GM12878 (cell line): ENCODE results near the gene PHLDA2. TPM values are rescaled to one million over a fixed set of nuclear protein-coding genes. Genes with fewer than 3 reads are reported as not detected.

ENCODE experiments used
- ATAC-seq: fragments of 200-7000 bp; cut with Tn5 transposase; 3 replicates; pipeline ENCODE4 v1.9.1; 2020; ENCODE audit warnings: mild to moderate bottlenecking, moderate library complexity
- BruUV-seq: library from RNA; stranded (reverse); fragments of 400-500 nt; replicated peaks from 2 replicates; lab custom pipeline; 2021; lab: Mats Ljungman, UMichigan
- CTCF ChIA-PET: fragments of 300-600 bp; sonication (Branson Sonifier 250); formaldehyde crosslinking; extraction: SDS; loops from one replicate; lab custom pipeline; 2021; ENCODE audit warnings: inconsistent platforms; lab: Yijun Ruan, JAX
- POLR2A ChIA-PET: fragments of 350-600 bp; formaldehyde crosslinking; extraction: SDS; loops from one replicate; lab custom pipeline; 2021; ENCODE audit warnings: inconsistent platforms; lab: Charles Lee
- RAD21 ChIA-PET: fragments of 300-600 bp; sonication (Branson Sonifier 250); formaldehyde crosslinking; loops from one replicate; lab custom pipeline; 2023; ENCODE audit warnings: antibody characterized with exemption; ENCODE audit not compliant: unreplicated experiment; lab: Charles Lee
- SMC1A ChIA-PET: fragments of 300-600 bp; sonication (Branson Sonifier 250); formaldehyde crosslinking; loops from one replicate; lab custom pipeline; 2023; ENCODE audit not compliant: unreplicated experiment, uncharacterized antibody; lab: Charles Lee
- DNase-seq: peaks from one replicate; pipeline ENCODE4 v3.0.0-alpha.2; 2011; ENCODE audit warnings: low read depth, low spot score
- FAIRE-seq: peaks from 3 replicates; lab custom pipeline; 2011; peaks lifted over from hg19 to GRCh38; lab: Jason Lieb, UNC
- H2AFZ ChIP-seq: 2 replicates; pipeline ENCODE4 v1.6.0; 2011; ENCODE audit warnings: low read depth, low read length, control low read depth; ENCODE audit not compliant: control insufficient read depth
- H3K27ac ChIP-seq: 2 replicates; pipeline ENCODE4 v1.5.1; 2011; ENCODE audit warnings: control low read depth; ENCODE audit not compliant: control insufficient read depth, insufficient read depth
- H3K27me3 ChIP-seq, 2 experiments: replicated peaks in 1 of 2; 2 replicates each; pipeline versions ENCODE4 v1.6.0 to v1.6.1; 2011; ENCODE audit warnings: low read length in 1 of 2; ENCODE audit not compliant: control insufficient read depth in 2 of 2, insufficient read depth in 2 of 2
- H3K36me3 ChIP-seq, 2 experiments: 2 replicates each; pipeline ENCODE4 v1.5.1; 2011; ENCODE audit warnings: low read length in 1 of 2; ENCODE audit not compliant: control insufficient read depth in 2 of 2, insufficient read depth in 2 of 2
- H3K4me1 ChIP-seq: 2 replicates; pipeline ENCODE4 v1.6.1; 2011; ENCODE audit warnings: mild to moderate bottlenecking, low read length, moderate library complexity, mixed read lengths; ENCODE audit not compliant: control insufficient read depth, insufficient read depth
- H3K4me2 ChIP-seq: 2 replicates; pipeline ENCODE4 v1.6.0; 2011; ENCODE audit warnings: control low read depth; ENCODE audit not compliant: control insufficient read depth, insufficient read depth
- H3K4me3 ChIP-seq: fragments of 200-600 bp; sonication (generic); 2 replicates; pipeline ENCODE4 v1.5.1; 2016
- H3K79me2 ChIP-seq: 2 replicates; pipeline ENCODE4 v1.6.0; 2011; ENCODE audit warnings: low read length; ENCODE audit not compliant: control insufficient read depth, insufficient read depth
- H3K9ac ChIP-seq: 2 replicates; pipeline ENCODE4 v1.8.0; 2011; ENCODE audit warnings: low read length, control low read depth, mixed read lengths; ENCODE audit not compliant: control insufficient read depth, insufficient read depth
- H3K9me3 ChIP-seq: replicated peaks from 3 replicates; pipeline ENCODE4 v1.5.1; 2011; ENCODE audit warnings: mild to moderate bottlenecking, low read length; ENCODE audit not compliant: control insufficient read depth, insufficient read depth
- H4K20me1 ChIP-seq: 2 replicates; pipeline ENCODE4 v1.6.0; 2011; ENCODE audit not compliant: control insufficient read depth, insufficient read depth
- BCL11A ChIP-seq: IDR thresholded peaks from 2 replicates; pipeline ENCODE4 v1.6.1; 2011; ENCODE audit warnings: low read depth, low read length
- CEBPB ChIP-seq, 2 experiments: fragments of 150-350 bp in 1 of 2; IDR thresholded peaks; 2 replicates each; pipeline ENCODE4 v1.6.1; 2012 to 2014; ENCODE audit warnings: low read depth in 2 of 2, low read length in 2 of 2, borderline replicate concordance in 1 of 2, inconsistent platforms in 1 of 2
- EGR1 ChIP-seq, 2 experiments: IDR thresholded peaks; 1 replicate in 1 of 2; 2 replicates in 1 of 2; pipeline ENCODE4 v1.6.1; 2011 to 2012; ENCODE audit warnings: low read depth in 2 of 2, low read length in 2 of 2, borderline replicate concordance in 1 of 2, mild to moderate bottlenecking in 1 of 2, moderate library complexity in 1 of 2
- IKZF1 ChIP-seq: fragments of 450-650 bp; conservative IDR thresholded peaks from 2 replicates; pipeline ENCODE4 v1.6.1; 2017; ENCODE audit warnings: antibody characterized with exemption, mild to moderate bottlenecking
- IRF4 ChIP-seq: IDR thresholded peaks from 2 replicates; pipeline ENCODE4 v1.6.1; 2011; ENCODE audit warnings: low read depth, low read length
- JUND ChIP-seq: IDR thresholded peaks from 2 replicates; pipeline ENCODE4 v1.6.1; 2012; ENCODE audit warnings: low read depth, mild to moderate bottlenecking, low read length, improper control_type of control experiment, moderate library complexity
- MYC ChIP-seq: IDR thresholded peaks from 2 replicates; pipeline ENCODE4 v1.6.1; 2011; ENCODE audit warnings: mild to moderate bottlenecking, low read length, moderate library complexity, inconsistent platforms; ENCODE audit not compliant: insufficient read depth, insufficient replicate concordance, insufficient read length, severe bottlenecking
- NR2C2 ChIP-seq: IDR thresholded peaks from 2 replicates; pipeline ENCODE4 v1.6.1; 2011; ENCODE audit warnings: borderline replicate concordance, low read depth; ENCODE audit not compliant: control insufficient read depth, insufficient read length
- POU2F2 ChIP-seq: IDR thresholded peaks from 3 replicates; pipeline ENCODE4 v1.6.1; 2011; ENCODE audit warnings: low read depth, mild to moderate bottlenecking, low read length, borderline replicate concordance
- SIX5 ChIP-seq: IDR thresholded peaks from 2 replicates; pipeline ENCODE4 v1.6.1; 2011; ENCODE audit warnings: mild to moderate bottlenecking, low read depth, low read length, moderate library complexity; ENCODE audit not compliant: severe bottlenecking
- TAF1 ChIP-seq: IDR thresholded peaks from 2 replicates; pipeline ENCODE4 v1.6.1; 2011; ENCODE audit warnings: mild to moderate bottlenecking, low read depth, low read length, borderline replicate concordance
- ZNF217 ChIP-seq: fragments of 450-650 bp; IDR thresholded peaks from 2 replicates; pipeline ENCODE4 v1.6.1; 2017; ENCODE audit warnings: antibody characterized with exemption, mild to moderate bottlenecking
- ZNF274 ChIP-seq: IDR thresholded peaks from one replicate; pipeline ENCODE4 v1.8.0; 2011; ENCODE audit not compliant: insufficient read length, insufficient read depth
- ZZZ3 ChIP-seq: IDR thresholded peaks from 2 replicates; pipeline ENCODE4 v1.6.1; 2011; ENCODE audit warnings: low read depth; ENCODE audit not compliant: control insufficient read depth, insufficient read length
- WGBS: methylation state at CpG from one replicate; pipeline ENCODE4 v1.1.6; 2016; ENCODE audit warnings: low lambda C conversion rate; ENCODE audit not compliant: insufficient replicate concordance, insufficient coverage; ENCODE audit errors: missing lambda C conversion rate; 5-methylcytosine and 5-hydroxymethylcytosine counted together
- in situ Hi-C: fragments of 300-500 bp; cut with MboI; formaldehyde crosslinking; loops from 9 replicates; pipeline ENCODE4 v1.14.3; 2018; ENCODE audit warnings: mixed read lengths
- intact Hi-C: fragments of 100-400 bp; cut with micrococcal nuclease; formaldehyde crosslinking; loops from one replicate; pipeline ENCODE4 v1.14.2; 2022; ENCODE audit not compliant: unreplicated experiment
- polyA plus RNA-seq, 11 experiments: library from polyadenylated mRNA; depleted of rRNA in 4 of 11; unstranded in 6 of 11; stranded (reverse) in 5 of 11; fragments of >200 nt; fragmentation: Nextera tagmentation in 4 of 11; fragmentation: Illumina TruSeq in 1 of 11; extraction: Ambion mirVana in 4 of 11; extraction: Trizol in 1 of 11; gene quantifications; 1 replicate in 1 of 11; 2 replicates in 10 of 11; pipeline versions ENCODE4 v1.2.1 to v1.2.3, GENCODE V29; 2011 to 2016; ENCODE audit warnings: inconsistent platforms in 2 of 11, missing spikeins in 2 of 11, low read depth in 1 of 11
- total RNA-seq, 4 experiments: library from RNA; depleted of rRNA in 3 of 4; stranded (reverse); fragments of >200 nt in 3 of 4; fragmentation: Illumina TruSeq in 1 of 4; extraction: Trizol in 1 of 4; gene quantifications; 2 replicates each; pipeline versions ENCODE4 v1.2.1 to v1.2.3, GENCODE V29; 2013 to 2021
- TF ChIP-seq, protein P1 (sequence below): IDR thresholded peaks from 2 replicates; pipeline ENCODE4 v1.6.1; 2012; ENCODE audit warnings: low read depth, low read length, improper control_type of control experiment
- TF ChIP-seq, protein P2 (sequence below): IDR thresholded peaks from 2 replicates; pipeline ENCODE4 v1.6.1; 2011; ENCODE audit warnings: low read depth, low read length, improper control_type of control experiment, borderline replicate concordance
- TF ChIP-seq, protein P3 (sequence below): fragments of 450-650 bp; IDR thresholded peaks from 2 replicates; pipeline ENCODE4 v1.6.1; 2017; ENCODE audit warnings: borderline replicate concordance

Gene PHLDA2
- total and polyA plus RNA-seq, 10 of the 15 experiments (the other 5 are each of a cell fraction or from before 2014, with no cell fraction given): 0.15 to 0.49 (median 0.16) TPM; not detected in 7

DNA sequence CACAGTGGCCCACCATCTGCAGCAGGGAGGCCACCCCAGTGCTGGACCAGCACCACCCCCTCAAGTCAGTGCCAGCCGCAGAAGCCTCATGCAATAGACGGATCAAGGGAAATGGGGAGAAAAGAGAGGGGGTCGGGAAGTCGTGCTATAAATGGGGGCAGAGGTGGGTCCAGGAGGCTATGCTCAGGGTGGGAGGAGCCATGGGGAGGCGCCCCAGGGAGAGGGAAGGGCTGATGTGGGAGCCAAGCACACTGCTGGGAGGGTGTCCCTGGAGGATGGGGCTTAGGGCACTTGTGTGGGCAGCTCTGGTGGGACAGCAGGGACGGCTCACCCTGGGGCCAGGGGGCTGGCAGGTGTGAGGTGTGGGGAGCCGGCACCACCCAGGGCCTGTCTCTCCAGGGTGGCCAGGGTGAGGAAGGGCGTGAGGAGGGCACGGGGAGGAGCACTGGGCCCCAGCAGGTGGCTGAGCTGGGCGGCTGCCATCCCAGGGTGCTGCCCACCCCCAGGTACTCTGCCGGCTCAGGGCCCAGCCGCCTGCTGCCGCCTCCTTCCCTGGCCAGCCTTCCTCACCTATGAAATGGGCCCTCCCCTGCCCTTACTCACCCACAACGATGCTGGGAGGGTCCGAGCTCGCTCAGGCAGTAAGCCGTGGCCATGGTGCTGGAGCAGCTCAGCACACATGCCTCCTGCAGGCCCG is 18.0 kb downstream of the PHLDA2 start:
- Histone ChIP-seq H3K9me3 (no peaks in the 10 kb centered on the region), H2AFZ (no peak overlapping the region), H3K27me3 (no peaks in the 10 kb centered on the region), H3K27ac (no peak overlapping the region), H4K20me1 (no peaks in the 10 kb centered on the region), H3K4me2 (no peak overlapping the region), H3K36me3 (no peaks in the 10 kb centered on the region), H3K4me3 (no peak overlapping the region), H3K79me2 (no peaks in the 10 kb centered on the region), H3K9ac (no peak overlapping the region), H3K4me1 (no peaks in the 10 kb centered on the region)
- RAD21 ChIA-PET: no interaction called here
- SMC1A ChIA-PET: no interaction called here
- no peak for FAIRE-seq
- CTCF ChIA-PET: interaction anchor here (1.4 kb wide), 1 partner anchor 18 kb away, joined by 3 read pairs; no protein-coding TSS in a partner anchor
- POLR2A ChIA-PET: no interaction called here
- no peak for DNase-seq
- ATAC-seq: no peak
- BruUV-seq: no TSS peak
- intact Hi-C loops: no loop called here
- in situ Hi-C loops: no loop called here
- WGBS: 56% methylated on average over 15 of the region's 18 CpGs
- TF ChIP-seq, protein P1, sequence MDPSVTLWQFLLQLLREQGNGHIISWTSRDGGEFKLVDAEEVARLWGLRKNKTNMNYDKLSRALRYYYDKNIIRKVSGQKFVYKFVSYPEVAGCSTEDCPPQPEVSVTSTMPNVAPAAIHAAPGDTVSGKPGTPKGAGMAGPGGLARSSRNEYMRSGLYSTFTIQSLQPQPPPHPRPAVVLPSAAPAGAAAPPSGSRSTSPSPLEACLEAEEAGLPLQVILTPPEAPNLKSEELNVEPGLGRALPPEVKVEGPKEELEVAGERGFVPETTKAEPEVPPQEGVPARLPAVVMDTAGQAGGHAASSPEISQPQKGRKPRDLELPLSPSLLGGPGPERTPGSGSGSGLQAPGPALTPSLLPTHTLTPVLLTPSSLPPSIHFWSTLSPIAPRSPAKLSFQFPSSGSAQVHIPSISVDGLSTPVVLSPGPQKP: no peak
- TF ChIP-seq ZNF217 (no peak), CEBPB (IDR thresholded peaks at IDR 0.05; ENCODE audit: borderline replicate concordance in 1 of 2, low read depth in 2 of 2, low read length in 2 of 2) (no peak), IRF4 (no peak), EGR1 (IDR thresholded peaks at IDR 0.05; ENCODE audit: borderline replicate concordance in 1 of 2, low read depth in 2 of 2, low read length in 2 of 2) (no peak), ZNF274 (no peak), BCL11A (no peak), MYC (no peak), IKZF1 (no peak), NR2C2 (no peak), SIX5 (no peak), JUND (no peak), POU2F2 (no peak), TAF1 (no peak), ZZZ3 (no peak)
- TF ChIP-seq, protein P2, sequence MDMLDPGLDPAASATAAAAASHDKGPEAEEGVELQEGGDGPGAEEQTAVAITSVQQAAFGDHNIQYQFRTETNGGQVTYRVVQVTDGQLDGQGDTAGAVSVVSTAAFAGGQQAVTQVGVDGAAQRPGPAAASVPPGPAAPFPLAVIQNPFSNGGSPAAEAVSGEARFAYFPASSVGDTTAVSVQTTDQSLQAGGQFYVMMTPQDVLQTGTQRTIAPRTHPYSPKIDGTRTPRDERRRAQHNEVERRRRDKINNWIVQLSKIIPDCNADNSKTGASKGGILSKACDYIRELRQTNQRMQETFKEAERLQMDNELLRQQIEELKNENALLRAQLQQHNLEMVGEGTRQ: no peak
- TF ChIP-seq, protein P3, sequence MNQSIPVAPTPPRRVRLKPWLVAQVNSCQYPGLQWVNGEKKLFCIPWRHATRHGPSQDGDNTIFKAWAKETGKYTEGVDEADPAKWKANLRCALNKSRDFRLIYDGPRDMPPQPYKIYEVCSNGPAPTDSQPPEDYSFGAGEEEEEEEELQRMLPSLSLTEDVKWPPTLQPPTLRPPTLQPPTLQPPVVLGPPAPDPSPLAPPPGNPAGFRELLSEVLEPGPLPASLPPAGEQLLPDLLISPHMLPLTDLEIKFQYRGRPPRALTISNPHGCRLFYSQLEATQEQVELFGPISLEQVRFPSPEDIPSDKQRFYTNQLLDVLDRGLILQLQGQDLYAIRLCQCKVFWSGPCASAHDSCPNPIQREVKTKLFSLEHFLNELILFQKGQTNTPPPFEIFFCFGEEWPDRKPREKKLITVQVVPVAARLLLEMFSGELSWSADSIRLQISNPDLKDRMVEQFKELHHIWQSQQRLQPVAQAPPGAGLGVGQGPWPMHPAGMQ: no peak
